ENCODE results near the gene RB1. TPM values are rescaled to one million over a fixed set of nuclear protein-coding genes. Genes with fewer than 3 reads are reported as not detected.

The RB1 gene
- total and polyA plus RNA-seq, 2 donors (not counting 3 experiments of a cell fraction or from before 2014, with no cell fraction given), result 8.0 to 41.2 TPM

DNA sequence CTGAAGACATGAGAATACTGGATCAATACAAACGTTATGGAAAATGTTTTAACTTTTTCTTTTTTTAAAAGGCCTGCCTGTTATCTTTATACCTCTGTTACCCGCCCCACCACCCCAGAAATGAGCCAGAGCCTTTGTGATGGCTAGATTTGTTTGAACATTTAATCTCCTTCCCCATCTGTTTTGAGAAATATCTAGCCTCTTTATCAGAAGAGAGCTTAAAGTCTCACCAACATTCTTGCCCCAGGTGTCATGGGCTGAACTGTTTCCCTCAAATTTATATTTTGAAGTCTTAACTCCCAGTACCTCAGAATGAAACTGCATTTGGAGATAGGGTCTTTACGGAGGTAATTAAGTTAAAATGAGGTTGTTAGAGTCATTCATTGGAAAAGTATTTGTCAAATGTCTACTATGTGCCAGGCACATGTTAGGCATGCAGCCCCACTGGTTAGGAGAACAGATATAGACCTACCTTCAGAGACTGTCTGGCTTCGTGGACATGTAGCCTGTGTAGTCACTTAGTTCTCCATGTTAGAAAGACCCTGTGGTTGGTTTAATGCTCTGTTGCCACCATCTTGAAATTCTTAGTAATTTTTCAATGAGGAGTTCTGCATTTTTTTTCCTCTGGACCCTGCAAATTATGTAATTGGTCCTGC, 6.3 kb upstream of the RB1 start:
- intact Hi-C loops (cut with micrococcal nuclease), result no loop called here
- FAIRE-seq (no peak), DNase-seq (ENCODE audit: low read depth, low spot score) (no peak)
- no peak overlapping the region for H3K4me2 ChIP-seq (ENCODE audit: insufficient read depth, low read length)
- H3K36me3 ChIP-seq (ENCODE audit: control insufficient read depth in 2 of 2, extremely low read depth in 1 of 2, insufficient read depth in 2 of 2, low read length in 2 of 2), result no peaks in the 10 kb centered on the region
- no peak for TF ChIP-seq MYC (IDR thresholded peaks at IDR 0.05; ENCODE audit: low read depth, low read length)
- no peak for TF ChIP-seq POLR2A (IDR thresholded peaks at IDR 0.05; ENCODE audit: low read depth, low read length)
- no peak for TF ChIP-seq JUN (IDR thresholded peaks at IDR 0.05; ENCODE audit: borderline replicate concordance, insufficient read depth, insufficient read length, low read depth)
- TF ChIP-seq, protein P1, sequence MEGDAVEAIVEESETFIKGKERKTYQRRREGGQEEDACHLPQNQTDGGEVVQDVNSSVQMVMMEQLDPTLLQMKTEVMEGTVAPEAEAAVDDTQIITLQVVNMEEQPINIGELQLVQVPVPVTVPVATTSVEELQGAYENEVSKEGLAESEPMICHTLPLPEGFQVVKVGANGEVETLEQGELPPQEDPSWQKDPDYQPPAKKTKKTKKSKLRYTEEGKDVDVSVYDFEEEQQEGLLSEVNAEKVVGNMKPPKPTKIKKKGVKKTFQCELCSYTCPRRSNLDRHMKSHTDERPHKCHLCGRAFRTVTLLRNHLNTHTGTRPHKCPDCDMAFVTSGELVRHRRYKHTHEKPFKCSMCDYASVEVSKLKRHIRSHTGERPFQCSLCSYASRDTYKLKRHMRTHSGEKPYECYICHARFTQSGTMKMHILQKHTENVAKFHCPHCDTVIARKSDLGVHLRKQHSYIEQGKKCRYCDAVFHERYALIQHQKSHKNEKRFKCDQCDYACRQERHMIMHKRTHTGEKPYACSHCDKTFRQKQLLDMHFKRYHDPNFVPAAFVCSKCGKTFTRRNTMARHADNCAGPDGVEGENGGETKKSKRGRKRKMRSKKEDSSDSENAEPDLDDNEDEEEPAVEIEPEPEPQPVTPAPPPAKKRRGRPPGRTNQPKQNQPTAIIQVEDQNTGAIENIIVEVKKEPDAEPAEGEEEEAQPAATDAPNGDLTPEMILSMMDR (IDR thresholded peaks at IDR 0.05; ENCODE audit: extremely low read depth in 1 of 2, insufficient read depth in 1 of 2, low read depth in 1 of 2, low read length in 2 of 2), result no peak
- TF ChIP-seq GATA2 (IDR thresholded peaks at IDR 0.05; ENCODE audit: insufficient read depth, insufficient read length, low read depth, low read length), result no peak
- TF ChIP-seq, protein P2, sequence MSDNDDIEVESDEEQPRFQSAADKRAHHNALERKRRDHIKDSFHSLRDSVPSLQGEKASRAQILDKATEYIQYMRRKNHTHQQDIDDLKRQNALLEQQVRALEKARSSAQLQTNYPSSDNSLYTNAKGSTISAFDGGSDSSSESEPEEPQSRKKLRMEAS (IDR thresholded peaks at IDR 0.05; ENCODE audit: insufficient read depth, insufficient read length), result no peak
- no peak for TF ChIP-seq FOS (IDR thresholded peaks at IDR 0.05; ENCODE audit: borderline replicate concordance, insufficient read depth, low read length)
- no peak for TF ChIP-seq EZH2 (IDR thresholded peaks at IDR 0.05; ENCODE audit: borderline replicate concordance, low read depth, low read length, severe bottlenecking)
- no peak for TF ChIP-seq POLR2AphosphoS5 (IDR thresholded peaks at IDR 0.05; ENCODE audit: insufficient read depth, low read depth, low read length)
- no peaks in the 10 kb centered on the region for H3K9me3 ChIP-seq (replicated peaks; ENCODE audit: control insufficient read depth, insufficient read depth, low read length)
- H3K4me1 ChIP-seq (ENCODE audit: control insufficient read depth, extremely low read depth, insufficient read depth, low read length), result peaks cover under 1% of the 10 kb centered on the region
- dilution Hi-C loops (cut with MboI; ENCODE audit: extremely low pct_ligation_motif_present, low sequenced_read_pairs), result no loop called here
- no TSS peak for BruUV-seq (replicated peaks)
- no peak overlapping the region for H3K9ac ChIP-seq (replicated peaks; ENCODE audit: extremely low read depth, insufficient read depth, low read length)
- H3K27me3 ChIP-seq (ENCODE audit: control insufficient read depth in 2 of 2, insufficient read depth in 2 of 2, low read length in 2 of 2), result peaks cover 4 to 6% of the 10 kb centered on the region in 2 experiments
- H3K4me3 ChIP-seq (replicated peaks in 1 of 3; ENCODE audit: insufficient read depth in 1 of 3, low read depth in 1 of 3, low read length in 3 of 3), result no peak overlapping the region
- ChIA-PET CTCF (interaction anchor here (0.7 kb wide), 1 partner anchor 32 kb away, joined by 3 read pairs; no protein-coding TSS in a partner anchor), POLR2A (no interaction called here)
- no peaks in the 10 kb centered on the region for H3K9me1 ChIP-seq (replicated peaks; ENCODE audit: control insufficient read depth, extremely low read depth, insufficient read depth, low read length)
- H3K27ac ChIP-seq (ENCODE audit: insufficient read depth, low read depth, low read length), result no peak overlapping the region
- H3K79me2 ChIP-seq (ENCODE audit: control insufficient read depth, insufficient read depth, low read length), result no peaks in the 10 kb centered on the region
- no peaks in the 10 kb centered on the region for H4K20me1 ChIP-seq (replicated peaks; ENCODE audit: control insufficient read depth, extremely low read depth, insufficient read depth, low read length)
- no peak overlapping the region for H2AFZ ChIP-seq (ENCODE audit: low read depth, low read length)

Data from endothelial cell of umbilical vein (primary cell).